H9 (cell line): ENCODE results near the gene TMEM87A. TPM values are rescaled to one million over a fixed set of nuclear protein-coding genes. Genes with fewer than 3 reads are reported as not detected.

Source experiments
- DNase-seq: peaks from one replicate; pipeline ENCODE4 v3.0.0-alpha.2; 2017
- H2AFZ ChIP-seq: one replicate; pipeline ENCODE4 v1.6.1; 2013; ENCODE audit warnings: mild to moderate bottlenecking, low read length, control low read depth, moderate library complexity
- H2AK5ac ChIP-seq: 2 replicates; pipeline ENCODE4 v1.6.1; 2013; ENCODE audit warnings: low read length, control low read depth, mixed read lengths; ENCODE audit not compliant: insufficient read length
- H2BK120ac ChIP-seq: one replicate; pipeline ENCODE4 v1.6.1; 2013; ENCODE audit warnings: low read depth, mild to moderate bottlenecking, low read length, control low read depth, inconsistent platforms; ENCODE audit not compliant: poor library complexity, severe bottlenecking
- H2BK12ac ChIP-seq: 2 replicates; pipeline ENCODE4 v1.6.1; 2013; ENCODE audit warnings: low read length, control low read depth, mixed read lengths, low read depth; ENCODE audit not compliant: insufficient read length
- H2BK15ac ChIP-seq: 2 replicates; pipeline ENCODE4 v1.6.1; 2013; ENCODE audit warnings: low read depth, low read length, control low read depth
- H2BK20ac ChIP-seq: one replicate; pipeline ENCODE4 v1.6.1; 2013; ENCODE audit warnings: low read depth, mild to moderate bottlenecking, low read length, control low read depth, inconsistent platforms; ENCODE audit not compliant: poor library complexity, severe bottlenecking
- H2BK5ac ChIP-seq: 2 replicates; pipeline ENCODE4 v1.6.1; 2013; ENCODE audit warnings: low read length, control low read depth, mixed read lengths; ENCODE audit not compliant: insufficient read length
- H3K14ac ChIP-seq: 2 replicates; pipeline ENCODE4 v1.6.1; 2013; ENCODE audit warnings: low read length, control low read depth; ENCODE audit not compliant: insufficient read depth
- H3K18ac ChIP-seq: 2 replicates; pipeline ENCODE4 v1.6.1; 2013; ENCODE audit warnings: low read depth, mild to moderate bottlenecking, mixed read lengths, low read length, control low read depth; ENCODE audit not compliant: insufficient read length
- H3K23ac ChIP-seq: 2 replicates; pipeline ENCODE4 v1.6.1; 2013; ENCODE audit warnings: low read length, control low read depth, mixed read lengths, low read depth; ENCODE audit not compliant: insufficient read length
- H3K23me2 ChIP-seq: 2 replicates; pipeline ENCODE4 v1.6.1; 2013; ENCODE audit warnings: low read depth, mild to moderate bottlenecking, mixed read lengths, low read length, control low read depth; ENCODE audit not compliant: insufficient read length, poor library complexity, severe bottlenecking
- H3K27ac ChIP-seq: 2 replicates; pipeline ENCODE4 v1.5.1; 2013; ENCODE audit warnings: low read length, control low read depth, mixed read lengths, low read depth; ENCODE audit not compliant: insufficient read length
- H3K27me3 ChIP-seq: 2 replicates; pipeline ENCODE4 v1.6.1; 2013; ENCODE audit warnings: low read length, control low read depth, inconsistent platforms; ENCODE audit not compliant: insufficient read depth
- H3K4ac ChIP-seq: 2 replicates; pipeline ENCODE4 v1.6.1; 2013; ENCODE audit warnings: low read depth, mild to moderate bottlenecking, control low read depth, inconsistent platforms, low read length, moderate library complexity
- H3K4me1 ChIP-seq: 2 replicates; pipeline ENCODE4 v1.6.1; 2013; ENCODE audit warnings: low read length, control low read depth, inconsistent platforms; ENCODE audit not compliant: insufficient read depth
- H3K4me2 ChIP-seq: 2 replicates; pipeline ENCODE4 v1.6.1; 2013; ENCODE audit warnings: low read length, control low read depth, mixed read lengths; ENCODE audit not compliant: insufficient read length, insufficient read depth
- H3K56ac ChIP-seq: 2 replicates; pipeline ENCODE4 v1.6.1; 2013; ENCODE audit warnings: low read depth, mild to moderate bottlenecking, mixed read lengths, low read length, control low read depth; ENCODE audit not compliant: insufficient read length
- H3K79me1 ChIP-seq: 2 replicates; pipeline ENCODE4 v1.6.1; 2013; ENCODE audit warnings: low read depth, mild to moderate bottlenecking, moderate library complexity, low read length, control low read depth, inconsistent platforms; ENCODE audit not compliant: insufficient read depth, poor library complexity, severe bottlenecking
- H3K79me2 ChIP-seq: 2 replicates; pipeline ENCODE4 v1.6.1; 2013; ENCODE audit warnings: low read length, control low read depth, inconsistent platforms; ENCODE audit not compliant: insufficient read depth
- H3K9ac ChIP-seq: 2 replicates; pipeline ENCODE4 v1.6.1; 2013; ENCODE audit warnings: low read length, control low read depth, mixed read lengths; ENCODE audit not compliant: insufficient read length; ENCODE audit errors: extremely low read depth
- H3K9me3 ChIP-seq: one replicate; pipeline ENCODE4 v1.6.1; 2013; ENCODE audit warnings: low read depth, low read length, inconsistent platforms; ENCODE audit not compliant: control insufficient read depth
- H3T11ph ChIP-seq: one replicate; pipeline ENCODE4 v1.6.1; 2013; ENCODE audit warnings: mild to moderate bottlenecking, low read length, control low read depth, inconsistent platforms
- H4K20me1 ChIP-seq: one replicate; pipeline ENCODE4 v1.6.1; 2013; ENCODE audit not compliant: control insufficient read depth, insufficient read length, insufficient read depth
- H4K5ac ChIP-seq: 2 replicates; pipeline ENCODE4 v1.6.1; 2013; ENCODE audit warnings: low read depth, mild to moderate bottlenecking, mixed read lengths, low read length, control low read depth; ENCODE audit not compliant: insufficient read length
- H4K8ac ChIP-seq: replicated peaks from 2 replicates; pipeline ENCODE4 v1.6.1; 2013; ENCODE audit warnings: low read length, control low read depth, mixed read lengths, low read depth; ENCODE audit not compliant: insufficient read length
- H4K91ac ChIP-seq: 2 replicates; pipeline ENCODE4 v1.6.1; 2013; ENCODE audit warnings: low read depth, mild to moderate bottlenecking, moderate library complexity, mixed read lengths, low read length, control low read depth; ENCODE audit not compliant: insufficient read length
- H3K27ac Mint-ChIP-seq, 3 experiments: 2 replicates in 2 of 3; 3 replicates in 1 of 3; pipeline ENCODE4 v1.8.0; 2020 to 2021; ENCODE audit warnings: mixed read lengths in 3 of 3, mild to moderate bottlenecking in 1 of 3, moderate library complexity in 1 of 3
- H3K27me3 Mint-ChIP-seq: 2 replicates; pipeline ENCODE4 v1.8.0; 2021; ENCODE audit warnings: low read depth, mild to moderate bottlenecking, moderate library complexity, mixed read lengths
- H3K36me3 Mint-ChIP-seq, 3 experiments: 2 replicates in 2 of 3; 3 replicates in 1 of 3; pipeline ENCODE4 v1.8.0; 2020 to 2021; ENCODE audit warnings: low read depth in 3 of 3, mixed read lengths in 3 of 3; ENCODE audit not compliant: insufficient read depth in 1 of 3
- H3K4me1 Mint-ChIP-seq, 2 experiments: 2 replicates each; pipeline ENCODE4 v1.8.0; 2020; ENCODE audit warnings: mixed read lengths in 2 of 2
- H3K4me3 Mint-ChIP-seq, 2 experiments: 2 replicates in 1 of 2; 3 replicates in 1 of 2; pipeline ENCODE4 v1.8.0; 2020 to 2021; ENCODE audit warnings: mild to moderate bottlenecking in 2 of 2, mixed read lengths in 2 of 2, moderate library complexity in 1 of 2
- H3K9me3 Mint-ChIP-seq, 2 experiments: 2 replicates in 1 of 2; 3 replicates in 1 of 2; pipeline ENCODE4 v1.8.0; 2020; ENCODE audit warnings: mild to moderate bottlenecking in 2 of 2, mixed read lengths in 2 of 2, moderate library complexity in 1 of 2
- WGBS: extraction: QIAGEN DNeasy Blood & Tissue Kit; methylation state at CpG from one replicate; pipeline ENCODE4 v1.1.7; 2013; ENCODE audit warnings: missing lambda C conversion rate, low lambda C conversion rate, mixed read lengths; ENCODE audit not compliant: insufficient read length; ENCODE audit errors: extremely low coverage; 5-methylcytosine and 5-hydroxymethylcytosine counted together
- total RNA-seq: library from RNA; stranded (reverse); gene quantifications from 2 replicates; pipeline ENCODE4 v1.2.1, GENCODE V29; 2021
- TF ChIP-seq, protein P1 (sequence below): fragments of 200-600 bp; sonication (generic); conservative IDR thresholded peaks from 3 replicates; pipeline ENCODE4 v1.8.0; 2021; ENCODE audit warnings: antibody characterized with exemption, mild to moderate bottlenecking

Gene TMEM87A
- total RNA-seq, 1 experiment from 2014 or later: 46.7 TPM

DNA sequence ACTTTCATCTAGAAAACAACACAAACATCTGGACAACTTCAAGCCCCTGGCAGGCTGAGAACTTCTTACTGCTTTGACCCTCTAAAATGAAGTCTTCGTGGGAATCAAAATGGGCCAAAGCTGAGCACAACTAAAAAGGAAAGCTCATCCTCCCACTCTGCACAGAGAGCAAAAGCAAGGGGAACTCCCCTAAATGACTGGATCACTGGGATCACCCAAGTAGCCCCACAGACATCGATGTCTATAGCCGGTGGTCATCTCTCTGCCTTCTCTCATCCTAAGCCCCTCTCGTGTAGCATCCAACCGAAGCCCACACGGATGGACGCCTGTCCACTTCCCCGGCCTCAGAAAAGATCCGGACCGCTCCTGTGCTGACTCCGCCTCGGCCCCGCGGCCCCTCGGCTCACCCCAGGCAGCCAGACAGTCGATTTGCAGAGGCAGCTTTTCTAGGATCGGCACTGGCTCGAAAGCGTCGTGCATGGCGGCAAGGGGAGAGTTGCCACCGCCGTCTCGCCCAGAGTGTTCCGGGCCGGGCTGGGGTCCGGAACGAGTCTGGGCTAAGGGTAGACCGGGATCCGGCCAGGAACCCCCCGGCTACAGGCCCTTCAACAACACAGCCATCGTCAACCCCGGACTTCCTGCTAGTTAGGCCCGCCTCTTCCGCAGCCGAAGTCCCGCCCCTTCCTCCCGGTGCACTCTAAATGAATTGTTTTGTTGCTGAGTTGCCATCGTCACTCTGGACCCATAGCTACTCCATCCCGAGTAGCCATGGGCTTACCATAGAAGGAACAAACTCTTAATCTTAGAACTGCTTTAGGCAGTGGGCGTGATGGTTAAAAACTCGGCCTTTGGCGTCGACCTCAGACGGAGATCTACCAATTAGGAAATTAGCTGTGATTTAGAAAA is 65.3 kb downstream of the TMEM87A start, which contains the start of gene VPS39:
VPS39 (minus strand) TSS at position 631 of the 906 bp plus-strand sequence; CDS start at position 480, 151 bp downstream.
- no peak within 1 kb of the TSS for H2BK120ac ChIP-seq
- peaks cover 11 to 12% of the 10 kb centered on the region in 2 experiments for H3K4me1 Mint-ChIP-seq
- H3K4me1 ChIP-seq: no peaks in the 10 kb centered on the region
- H3K18ac ChIP-seq: peak within 1 kb of the TSS; percentile 70
- peak within 1 kb of the TSS; percentile 1 for H3K27ac ChIP-seq
- H3K27me3 ChIP-seq: no peaks in the 10 kb centered on the region
- no peak within 1 kb of the TSS for H3T11ph ChIP-seq
- H3K9me3 Mint-ChIP-seq: no peaks in the 10 kb centered on the region
- peaks cover 5% of the 10 kb centered on the region for H3K23me2 ChIP-seq
- H3K14ac ChIP-seq: peak within 1 kb of the TSS; percentile 69; the same call in 1 of the 2 replicates
- no peak within 1 kb of the TSS for H2BK12ac ChIP-seq
- no peaks in the 10 kb centered on the region for H3K27me3 Mint-ChIP-seq
- H3K79me1 ChIP-seq: no peaks in the 10 kb centered on the region
- no peak within 1 kb of the TSS for H2AK5ac ChIP-seq
- H3K36me3 Mint-ChIP-seq: peaks cover 6 to 26% (median 16%) of the 10 kb centered on the region in 3 experiments; a peak in 6 of 7 replicates
- no peaks in the 10 kb centered on the region for H4K20me1 ChIP-seq
- H3K9me3 ChIP-seq: no peaks in the 10 kb centered on the region
- no peak within 1 kb of the TSS for H4K8ac ChIP-seq
- TF ChIP-seq, protein P1, sequence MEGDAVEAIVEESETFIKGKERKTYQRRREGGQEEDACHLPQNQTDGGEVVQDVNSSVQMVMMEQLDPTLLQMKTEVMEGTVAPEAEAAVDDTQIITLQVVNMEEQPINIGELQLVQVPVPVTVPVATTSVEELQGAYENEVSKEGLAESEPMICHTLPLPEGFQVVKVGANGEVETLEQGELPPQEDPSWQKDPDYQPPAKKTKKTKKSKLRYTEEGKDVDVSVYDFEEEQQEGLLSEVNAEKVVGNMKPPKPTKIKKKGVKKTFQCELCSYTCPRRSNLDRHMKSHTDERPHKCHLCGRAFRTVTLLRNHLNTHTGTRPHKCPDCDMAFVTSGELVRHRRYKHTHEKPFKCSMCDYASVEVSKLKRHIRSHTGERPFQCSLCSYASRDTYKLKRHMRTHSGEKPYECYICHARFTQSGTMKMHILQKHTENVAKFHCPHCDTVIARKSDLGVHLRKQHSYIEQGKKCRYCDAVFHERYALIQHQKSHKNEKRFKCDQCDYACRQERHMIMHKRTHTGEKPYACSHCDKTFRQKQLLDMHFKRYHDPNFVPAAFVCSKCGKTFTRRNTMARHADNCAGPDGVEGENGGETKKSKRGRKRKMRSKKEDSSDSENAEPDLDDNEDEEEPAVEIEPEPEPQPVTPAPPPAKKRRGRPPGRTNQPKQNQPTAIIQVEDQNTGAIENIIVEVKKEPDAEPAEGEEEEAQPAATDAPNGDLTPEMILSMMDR: no peak
- no peak within 1 kb of the TSS for H4K91ac ChIP-seq
- H3K56ac ChIP-seq: no peak within 1 kb of the TSS
- peak within 1 kb of the TSS; percentile 86 for H3K9ac ChIP-seq
- no peak within 1 kb of the TSS for H2AFZ ChIP-seq
- peak; percentile 92 for DNase-seq
- H3K23ac ChIP-seq: no peak within 1 kb of the TSS
- peak within 1 kb of the TSS; percentile 99 for H3K4me3 Mint-ChIP-seq
- no peak within 1 kb of the TSS for H2BK20ac ChIP-seq
- H3K4me2 ChIP-seq: peak within 1 kb of the TSS; percentile 64
- peak within 1 kb of the TSS; percentile 91 to 99 (median 97) for H3K27ac Mint-ChIP-seq
- H4K5ac ChIP-seq: no peak within 1 kb of the TSS
- H2BK15ac ChIP-seq: no peak within 1 kb of the TSS
- no CpG with 5 or more reads among the region's 45 CpGs for WGBS
- H3K79me2 ChIP-seq: no peaks in the 10 kb centered on the region
- H3K4ac ChIP-seq: no peak within 1 kb of the TSS; the same call in 1 of the 2 replicates
- H2BK5ac ChIP-seq: no peak within 1 kb of the TSS
